GM18526 (cell line): Measurements from ENCODE around the gene BCAT1.

ENCODE experiments used
- POLR2A ChIP-seq: IDR thresholded peaks from 3 replicates; pipeline ENCODE4 v1.6.1; 2011; ENCODE audit not compliant: insufficient read length; ENCODE audit errors: extremely low read depth

BCAT1 gene

DNA sequence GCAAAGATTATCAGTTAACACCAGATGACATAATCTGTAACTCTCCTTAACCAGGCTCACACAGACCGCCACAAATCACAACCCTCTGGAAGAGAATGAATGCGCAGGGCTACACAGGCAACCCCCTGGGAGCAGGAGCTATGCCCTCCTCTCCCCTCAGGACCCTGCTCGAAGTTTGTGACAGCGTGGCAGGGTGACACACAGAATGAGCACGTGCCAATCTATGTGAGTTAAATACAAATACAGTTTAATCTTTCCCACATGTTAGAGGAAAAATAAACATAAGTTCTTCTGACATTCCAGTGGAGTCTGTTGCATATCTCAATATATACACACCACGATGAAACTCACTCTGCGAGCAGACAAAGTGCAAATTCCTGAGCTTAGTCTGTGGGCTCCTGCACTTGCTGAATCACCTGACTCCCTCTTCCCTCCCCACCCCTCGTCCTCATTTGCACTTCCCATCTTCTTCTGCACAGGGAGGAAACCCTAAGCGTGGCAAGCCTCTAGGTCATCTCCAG lies 37.6 kb downstream of the BCAT1 start:
- TF ChIP-seq POLR2A, result no peak

DNA sequence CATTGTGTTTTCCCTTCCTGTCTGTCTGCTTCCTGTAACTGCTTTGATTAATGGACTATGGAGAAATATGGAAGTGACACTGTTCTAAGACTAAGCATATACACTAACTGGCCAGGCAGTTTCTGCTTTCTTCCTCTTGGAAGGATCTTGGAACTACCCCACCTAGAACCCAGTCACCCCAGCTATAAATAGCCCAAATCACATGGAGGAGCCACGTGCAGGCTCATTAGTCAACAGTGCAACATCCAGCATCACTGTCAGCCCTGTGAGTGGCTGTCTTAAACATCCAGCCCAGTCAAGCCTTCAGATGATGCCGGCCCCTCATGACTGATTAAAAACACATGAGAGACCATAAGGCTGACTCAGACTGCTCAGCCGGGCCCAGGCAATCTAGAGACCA lies 39.2 kb downstream of the BCAT1 start:
- no peak for TF ChIP-seq POLR2A

DNA sequence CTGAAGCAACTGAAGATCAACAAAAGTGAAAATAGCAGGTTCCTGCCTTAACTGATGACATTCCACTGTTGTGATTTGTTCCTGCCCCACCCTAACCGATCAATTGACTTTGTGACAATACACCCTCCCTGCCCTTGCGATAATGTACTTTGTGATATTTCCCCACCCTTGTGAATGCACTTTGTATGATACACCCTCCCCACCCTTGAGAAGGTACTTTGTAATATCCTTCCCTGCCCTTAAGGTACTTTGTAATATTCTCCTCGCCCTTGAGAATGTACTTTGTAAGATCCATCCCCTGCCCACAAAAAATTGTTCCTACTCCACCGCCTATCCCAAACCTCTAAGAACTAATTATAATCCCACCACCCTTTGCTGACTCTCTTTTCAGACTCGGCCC lies 41.4 kb downstream of the BCAT1 start:
- TF ChIP-seq POLR2A, result no peak

DNA sequence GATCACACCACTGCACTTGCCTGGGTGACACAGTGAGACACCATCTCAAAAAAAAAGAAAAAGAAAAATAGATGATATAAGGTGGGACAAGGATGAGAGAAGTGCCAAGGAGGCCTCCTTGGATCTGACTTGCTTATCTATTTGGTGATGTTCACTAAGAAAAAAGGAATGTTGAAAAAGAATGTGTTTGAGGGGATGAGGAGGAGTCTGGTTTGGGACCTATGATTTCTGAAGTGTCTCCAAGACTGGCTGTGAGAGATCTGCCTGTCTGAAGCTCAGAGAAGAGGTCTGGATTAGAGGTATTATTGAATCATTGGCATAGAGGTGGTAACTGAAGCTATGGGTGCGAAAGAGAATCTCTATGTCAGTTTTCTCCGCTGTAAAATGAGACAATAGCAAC lies 42.8 kb downstream of the BCAT1 start:
- no peak for TF ChIP-seq POLR2A

DNA sequence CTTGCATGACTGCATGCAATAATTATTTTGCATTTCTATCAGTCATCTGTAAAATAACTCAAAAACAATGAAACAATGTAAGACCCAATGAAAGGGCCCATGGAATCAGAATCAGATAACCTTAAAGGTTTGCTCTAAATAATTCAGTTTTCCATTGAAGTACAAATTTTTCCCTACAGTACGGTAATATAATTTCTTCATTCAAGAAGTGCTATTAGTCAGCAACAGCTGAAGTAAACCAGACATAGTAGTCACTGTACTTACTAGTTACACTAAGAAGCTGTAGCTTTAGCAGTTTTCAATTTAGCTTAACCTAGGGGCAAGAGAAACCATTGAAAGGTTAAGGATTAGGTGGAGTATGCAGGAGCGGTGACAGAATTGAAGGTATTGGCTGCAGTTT lies 43.5 kb downstream of the BCAT1 start:
- no peak for TF ChIP-seq POLR2A

DNA sequence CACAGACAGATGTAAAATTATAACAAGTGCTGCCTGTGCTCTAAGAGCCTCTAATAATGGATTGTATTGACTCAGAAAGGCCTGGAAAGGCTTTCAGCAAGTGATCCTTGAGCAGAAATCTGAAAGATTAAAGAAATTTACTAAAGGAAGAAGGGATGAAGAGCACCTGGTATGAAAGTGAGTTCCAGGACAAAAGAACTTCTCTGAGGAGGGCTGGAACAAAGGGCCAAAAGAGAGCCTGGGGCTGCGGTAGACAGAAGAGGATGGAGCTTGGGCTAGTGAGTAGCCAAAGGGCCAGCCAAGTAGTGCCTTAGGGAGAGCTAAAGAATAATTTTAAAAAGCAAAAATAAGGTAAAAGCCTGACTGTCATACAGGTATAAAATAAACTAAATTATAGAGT lies 44.0 kb downstream of the BCAT1 start:
- no peak for TF ChIP-seq POLR2A

DNA sequence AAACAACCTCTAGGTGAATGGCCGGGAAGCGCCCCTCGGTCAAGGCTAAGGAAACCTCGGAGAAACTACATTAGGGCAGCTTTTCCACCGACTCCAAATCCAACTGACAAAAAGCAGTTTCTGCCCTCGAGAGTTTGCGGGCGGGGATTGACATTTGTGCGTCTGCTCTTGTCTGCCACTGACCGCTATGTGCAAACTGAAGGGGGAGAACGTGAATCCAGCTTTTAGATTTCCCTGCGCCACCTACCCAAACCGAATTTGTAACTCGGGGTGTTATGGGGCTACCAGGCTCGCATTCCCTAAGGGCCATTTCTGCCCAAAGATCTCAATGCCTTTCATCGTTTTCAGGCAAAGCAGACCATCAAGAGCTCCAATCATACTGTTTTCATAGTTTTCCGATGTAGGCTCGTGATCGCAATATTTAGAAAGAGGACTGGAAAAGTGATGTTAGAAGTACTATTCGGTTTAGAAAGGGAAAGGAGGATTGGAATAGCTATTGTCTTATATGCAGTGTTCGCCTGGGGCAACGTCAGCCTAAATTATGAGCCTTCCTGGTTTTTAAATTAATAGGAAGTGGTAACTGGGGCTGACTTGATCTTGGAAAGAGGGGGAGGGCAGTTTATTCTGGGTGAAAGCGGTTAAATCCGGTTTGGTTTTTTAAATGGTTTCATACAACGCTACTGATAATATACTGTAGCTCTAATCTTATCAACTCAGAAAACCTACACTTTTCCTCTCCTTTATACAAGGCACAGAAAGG lies 45.4 kb downstream of the BCAT1 start:
- no peak for TF ChIP-seq POLR2A

DNA sequence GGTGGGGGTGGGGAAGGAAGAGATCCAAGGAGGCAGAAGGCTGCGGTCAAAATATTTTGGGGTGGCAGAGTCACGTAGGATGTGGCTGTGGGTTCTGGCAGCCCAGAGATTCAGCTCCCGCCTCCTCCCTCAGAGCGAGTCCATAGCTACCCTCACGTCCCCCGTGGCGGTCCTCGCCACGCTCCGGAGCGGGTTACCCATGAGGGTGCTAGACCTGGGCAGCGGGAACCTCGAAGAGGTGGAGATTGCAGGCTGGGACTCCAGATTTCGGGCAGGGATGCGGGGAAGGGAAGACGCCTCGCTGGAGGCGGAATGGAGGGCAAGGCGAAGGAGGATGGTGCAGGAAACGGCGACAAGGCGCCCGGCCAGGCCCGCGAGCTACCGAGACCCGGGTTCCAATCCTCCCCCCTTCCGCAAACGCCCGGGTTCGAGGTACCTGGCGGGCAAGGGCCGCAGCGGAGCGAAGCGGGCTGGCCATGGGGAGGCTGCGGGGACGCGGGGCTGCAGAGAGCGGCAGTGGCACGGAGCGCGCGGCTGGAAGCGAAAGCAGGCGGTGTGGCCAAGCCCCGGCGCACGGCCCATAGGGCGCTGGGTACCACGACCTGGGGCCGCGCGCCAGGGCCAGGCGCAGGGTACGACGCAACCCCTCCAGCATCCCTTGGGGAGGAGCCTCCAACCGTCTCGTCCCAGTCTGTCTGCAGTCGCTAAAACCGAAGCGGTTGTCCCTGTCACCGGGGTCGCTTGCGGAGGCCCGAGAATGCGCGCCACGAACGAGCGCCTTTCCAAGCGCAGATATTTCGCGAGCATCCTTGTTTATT lies 46.2 kb downstream of the BCAT1 start:
- no peak for TF ChIP-seq POLR2A

DNA sequence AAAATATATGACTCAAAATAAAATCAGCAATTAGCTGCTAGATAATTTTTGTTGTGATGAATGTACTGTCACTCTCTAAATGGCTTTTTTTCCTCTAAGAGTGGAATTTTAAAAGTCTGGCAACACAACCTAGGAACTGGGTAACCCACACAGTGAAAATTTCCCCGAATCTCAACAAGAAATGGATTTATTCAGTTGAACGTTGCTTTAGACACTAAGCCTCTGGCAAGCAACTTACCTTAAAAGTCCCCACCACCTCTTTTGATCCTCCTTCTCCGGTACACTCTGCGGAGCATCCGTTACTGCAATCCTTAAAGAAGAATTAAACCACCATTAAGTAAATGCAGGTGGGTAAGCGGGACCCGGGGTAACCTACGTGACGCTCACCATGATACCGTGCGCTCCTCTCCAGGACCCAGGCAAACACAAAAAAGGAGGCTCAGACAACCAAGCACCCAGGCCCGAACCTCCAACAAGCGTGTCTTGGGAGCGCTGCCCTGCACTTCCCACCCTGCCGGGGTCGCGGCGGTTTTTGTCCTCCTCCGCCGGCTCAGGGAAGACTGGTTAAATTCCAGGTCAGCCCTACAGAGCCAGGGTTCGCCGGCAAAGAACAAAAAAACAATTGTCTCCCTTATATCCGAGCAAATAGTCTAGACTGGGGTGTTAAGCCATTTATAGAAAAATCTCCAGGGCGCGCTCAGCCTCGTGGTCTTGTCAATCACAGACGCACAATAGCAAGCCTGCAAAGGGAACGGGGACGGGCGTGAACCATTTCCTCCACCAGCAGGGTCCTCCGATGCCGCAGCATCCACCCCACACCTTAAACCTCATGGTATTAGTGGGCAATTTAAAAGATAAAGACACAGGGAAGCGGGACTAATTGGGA lies 47.1 kb downstream of the BCAT1 start:
- no peak for TF ChIP-seq POLR2A

DNA sequence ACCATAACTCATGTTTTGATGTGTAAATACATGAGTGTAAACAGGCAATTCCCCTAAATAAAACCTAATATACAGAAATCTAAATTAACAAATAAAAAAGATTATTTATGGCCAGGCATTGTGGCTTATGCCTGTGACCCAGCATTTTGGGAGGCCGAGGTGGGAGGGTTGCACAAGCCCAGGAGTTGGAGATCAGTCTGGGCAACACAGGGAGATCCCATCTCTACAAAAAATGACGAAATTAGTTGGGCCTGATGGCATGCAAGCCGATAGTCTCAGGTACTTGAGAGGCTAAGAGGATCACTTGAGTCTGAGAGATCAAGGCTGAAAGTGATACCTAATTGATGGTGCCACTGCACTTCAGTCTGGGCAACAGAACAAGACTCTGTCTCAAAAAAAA lies 48.7 kb downstream of the BCAT1 start:
- TF ChIP-seq POLR2A, result no peak

DNA sequence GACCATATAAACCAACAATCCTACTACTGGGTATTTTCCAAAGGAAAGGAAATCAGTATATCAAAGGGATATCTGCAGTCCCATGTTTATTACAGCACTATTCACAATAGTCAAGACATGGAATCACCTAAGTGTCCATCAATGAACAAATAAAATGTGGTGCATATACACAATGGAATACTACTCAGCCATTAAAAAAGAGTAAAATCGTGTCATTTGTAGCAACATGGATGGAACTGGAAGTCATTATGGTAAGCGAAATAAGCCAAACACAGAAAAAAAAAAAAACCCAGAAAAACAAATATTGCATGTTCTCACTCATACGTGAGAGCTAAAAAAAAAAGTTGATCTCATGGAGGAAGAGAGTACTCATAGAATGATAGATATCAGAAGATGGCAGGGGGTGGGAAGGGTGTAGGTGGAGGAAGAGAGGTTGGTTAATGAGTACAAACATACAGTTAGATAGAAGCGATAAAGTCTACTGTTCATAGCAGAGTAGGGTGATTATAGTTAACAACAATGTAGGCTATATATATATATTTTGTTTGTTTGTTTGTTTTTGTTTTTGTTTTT lies 49.3 kb downstream of the BCAT1 start:
- no peak for TF ChIP-seq POLR2A

DNA sequence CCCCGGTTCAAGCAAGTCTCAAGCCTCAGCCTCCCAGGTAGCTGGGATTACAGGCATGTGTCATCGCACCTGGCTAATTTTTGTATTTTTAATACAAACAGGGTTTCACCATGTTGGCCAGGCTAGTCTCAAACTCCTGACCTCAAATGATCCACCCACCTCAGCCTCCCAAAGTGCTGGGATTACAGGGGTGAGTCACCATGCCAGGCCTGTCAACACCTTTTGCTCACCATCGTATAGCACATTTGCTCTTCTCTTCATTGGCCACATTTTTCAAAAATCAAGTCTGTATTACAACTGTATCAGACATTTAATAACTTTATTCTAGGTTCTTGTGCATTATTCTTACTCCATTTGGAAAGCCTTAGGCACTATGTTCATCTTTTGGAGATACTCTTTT lies 50.3 kb downstream of the BCAT1 start:
- TF ChIP-seq POLR2A, result no peak

DNA sequence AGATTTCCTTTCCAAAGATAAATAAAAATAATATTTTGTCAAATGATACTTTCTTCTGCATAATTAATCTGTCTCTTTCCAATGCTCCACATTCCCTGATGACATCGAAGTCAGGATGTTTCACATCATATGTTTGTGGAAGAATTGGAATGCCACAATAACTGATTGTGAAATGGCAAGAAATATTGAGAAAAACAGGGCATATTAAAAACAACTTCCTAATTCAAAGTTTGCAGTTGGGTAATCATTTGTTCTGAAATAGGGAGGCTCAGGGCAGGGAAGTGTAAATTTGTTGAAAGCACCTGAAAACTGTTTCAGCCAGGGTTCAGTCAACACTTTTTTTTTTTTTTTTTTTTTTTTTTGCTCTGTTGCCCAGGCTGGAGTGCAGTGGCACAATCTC lies 50.7 kb downstream of the BCAT1 start:
- no peak for TF ChIP-seq POLR2A

DNA sequence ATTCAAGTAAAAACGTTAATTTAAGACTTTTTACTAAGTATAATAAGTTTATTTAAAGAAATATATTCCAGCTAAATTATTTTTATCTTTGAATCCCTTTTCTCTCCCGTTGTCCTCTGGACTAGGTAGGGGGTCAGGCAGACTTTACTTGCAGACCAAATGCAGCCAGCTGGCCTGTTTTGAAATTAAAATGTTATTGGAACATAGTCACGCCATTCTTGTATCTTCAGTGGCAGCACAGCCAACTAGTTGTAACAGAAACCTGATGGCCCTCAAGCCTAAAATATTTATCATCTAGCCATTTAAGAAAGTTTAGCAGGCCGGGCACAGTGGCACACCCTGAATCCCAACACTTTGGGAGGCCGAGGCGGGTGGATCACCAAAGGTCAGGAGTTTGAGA lies 52.7 kb downstream of the BCAT1 start:
- no peak for TF ChIP-seq POLR2A

DNA sequence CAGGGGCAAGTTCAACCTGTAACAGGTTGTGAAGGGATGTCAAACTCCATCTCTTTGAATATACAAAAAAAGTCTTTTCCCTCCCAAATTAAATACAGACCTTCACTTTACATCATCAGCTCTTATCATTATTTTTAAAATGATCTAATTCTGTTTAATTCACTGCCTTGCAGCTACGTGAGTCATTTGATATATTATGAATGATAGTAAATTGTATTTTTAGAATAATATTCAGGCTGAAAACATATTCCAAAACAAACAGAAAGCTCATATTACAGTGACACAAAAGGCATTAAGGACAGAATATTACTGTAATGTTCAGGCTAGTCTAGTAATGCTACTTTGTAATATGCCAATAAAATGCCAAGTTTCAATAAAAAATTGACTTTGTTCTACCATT lies 53.3 kb downstream of the BCAT1 start:
- no peak for TF ChIP-seq POLR2A

DNA sequence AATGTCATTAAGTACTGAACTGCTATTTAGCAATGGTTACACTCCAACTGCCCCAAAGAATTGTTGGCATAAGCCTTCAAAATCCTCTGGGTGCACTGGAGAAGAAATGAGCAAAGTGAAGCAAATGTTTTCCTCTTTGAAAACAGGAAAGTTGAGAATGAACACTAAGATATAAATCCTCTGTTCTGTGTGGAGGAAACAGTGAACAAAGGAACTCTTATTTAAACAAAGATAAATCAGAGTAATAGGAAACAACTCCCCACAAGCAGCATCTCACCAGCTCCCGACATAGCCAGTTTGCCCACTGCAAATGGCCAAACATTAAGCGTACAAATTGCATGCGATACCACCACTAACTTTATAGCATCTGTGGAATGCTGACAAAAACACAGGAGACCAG lies 54.0 kb downstream of the BCAT1 start:
- no peak for TF ChIP-seq POLR2A
